ENCODE measurements around the gene SMIM35.
"Not testable (repeated sequence)": the region's sequence is repeated elsewhere in the genome, so short reads cannot be mapped to it uniquely, and the experiment has no call there.

SMIM35 gene

GRCh38 chr11:118017631-118018315, 69.0 kb downstream of the SMIM35 start:
- no peak for DNase-seq

- no peak for DNase-seq
These were observed 69.7 kb downstream of the SMIM35 start for GRCh38 chr11:118017111-118017510.

- DNase-seq: no peak
These were observed 70.7 kb downstream of the SMIM35 start for GRCh38 chr11:118016104-118016503.

GRCh38 chr11:118015385-118015841, 71.3 kb downstream of the SMIM35 start:
- DNase-seq: no peak

GRCh38 chr11:118014022-118014421, 72.7 kb downstream of the SMIM35 start:
- DNase-seq: no peak

- no peak for DNase-seq
These were observed 74.6 kb downstream of the SMIM35 start for GRCh38 chr11:118012083-118012669.

- no peak for DNase-seq
These were observed 75.9 kb downstream of the SMIM35 start for GRCh38 chr11:118010738-118011461.

GRCh38 chr11:118009864-118010737, 76.7 kb downstream of the SMIM35 start:
- no peak for DNase-seq

- DNase-seq: no peak
These were observed 78.4 kb downstream of the SMIM35 start for GRCh38 chr11:118008271-118008911.

GRCh38 chr11:118007563-118008270, 79.0 kb downstream of the SMIM35 start:
- not testable (repeated sequence) for DNase-seq

GRCh38 chr11:118007040-118007439, 79.7 kb downstream of the SMIM35 start:
- no peak for DNase-seq

GRCh38 chr11:118006153-118006534, 80.6 kb downstream of the SMIM35 start:
- DNase-seq: no peak

GRCh38 chr11:118005224-118006152, 81.3 kb downstream of the SMIM35 start:
- no peak for DNase-seq

- DNase-seq: no peak
These were observed 82.1 kb downstream of the SMIM35 start for GRCh38 chr11:118004543-118005223.

GRCh38 chr11:118003456-118003855, 83.3 kb downstream of the SMIM35 start:
- DNase-seq: no peak

GRCh38 chr11:118002541-118003423, 84.0 kb downstream of the SMIM35 start:
- DNase-seq: peak; percentile 57 to 65

GRCh38 chr11:118002010-118002540, 84.7 kb downstream of the SMIM35 start:
- peak; percentile 62 to 66 for DNase-seq

- DNase-seq: peak; percentile 35 to 43
These were observed 85.2 kb downstream of the SMIM35 start for GRCh38 chr11:118001494-118001971.

GRCh38 chr11:118000850-118001228, 85.9 kb downstream of the SMIM35 start:
- DNase-seq: no peak

Measured in activated CD4-positive, alpha-beta T cell treated with anti-CD3 and anti-CD28 coated beads for 4 hours (primary cell).